HepG2 (cell line): ENCODE measurements around the gene KRT14. TPM values are rescaled to one million over a fixed set of nuclear protein-coding genes. Genes with fewer than 3 reads are reported as not detected.

ENCODE experiments used
- ATAC-seq: fragments of 200-7000 bp; cut with Tn5 transposase; 3 replicates; pipeline ENCODE4 v1.9.1; 2020; ENCODE audit warnings: mild to moderate bottlenecking, moderate library complexity
- BruUV-seq: library from RNA; stranded (reverse); fragments of 400-500 nt; replicated peaks from 2 replicates; lab custom pipeline; 2021; lab: Mats Ljungman, UMichigan
- CTCF ChIA-PET: fragments of 300-600 bp; formaldehyde crosslinking; extraction: SDS; loops from one replicate; lab custom pipeline; 2021; ENCODE audit warnings: low total read pairs, inconsistent platforms, low intra/inter-chr PET ratio; lab: Yijun Ruan, JAX
- POLR2A ChIA-PET: fragments of 350-600 bp; sonication (Branson Sonifier 250); formaldehyde crosslinking; loops from one replicate; lab custom pipeline; 2020; ENCODE audit warnings: antibody characterized with exemption, inconsistent platforms; lab: Yijun Ruan, JAX
- DNase-seq: peaks from one replicate; pipeline ENCODE4 v3.0.0-alpha.2; 2015; ENCODE audit warnings: low spot score
- FAIRE-seq: peaks from 3 replicates; lab custom pipeline; 2011; peaks lifted over from hg19 to GRCh38; lab: Jason Lieb, UNC
- H2AFZ ChIP-seq: one replicate; pipeline ENCODE4 v1.6.1; 2011; ENCODE audit warnings: low read length, inconsistent platforms
- H3K27ac ChIP-seq: fragments of 300-600 bp; 3 replicates; pipeline ENCODE4 v1.8.0; 2011; ENCODE audit warnings: mixed run types, mild to moderate bottlenecking, mixed read lengths, low read length, inconsistent platforms; ENCODE audit not compliant: insufficient read depth; ENCODE audit errors: extremely low read length
- H3K27me3 ChIP-seq, 2 experiments: fragments of 200-600 bp in 1 of 2; 2 replicates in 1 of 2; 3 replicates in 1 of 2; pipeline versions ENCODE4 v1.6.0 to v1.8.0; 2011; ENCODE audit warnings: low read length in 2 of 2, mild to moderate bottlenecking in 2 of 2, moderate library complexity in 2 of 2, inconsistent platforms in 1 of 2; ENCODE audit not compliant: insufficient read depth in 2 of 2, control insufficient read depth in 1 of 2
- H3K36me3 ChIP-seq, 2 experiments: fragments of 200-600 bp in 1 of 2; replicated peaks in 1 of 2; 2 replicates in 1 of 2; 3 replicates in 1 of 2; pipeline versions ENCODE4 v1.5.1 to v1.8.0; 2011; ENCODE audit warnings: low read length in 2 of 2, inconsistent platforms in 1 of 2; ENCODE audit not compliant: insufficient read depth in 2 of 2, control insufficient read depth in 1 of 2
- H3K4me1 ChIP-seq: 2 replicates; pipeline ENCODE4 v1.5.1; 2012; ENCODE audit warnings: low read length, inconsistent platforms; ENCODE audit not compliant: insufficient read depth
- H3K4me2 ChIP-seq: 2 replicates; pipeline ENCODE4 v1.6.0; 2011; ENCODE audit warnings: low read depth, low read length, inconsistent platforms
- H3K4me3 ChIP-seq, 3 experiments: fragments of 200-600 bp in 1 of 3; sonication (generic), shearing (Covaris generic) in 1 of 3; replicated peaks in 1 of 3; 2 replicates each; pipeline ENCODE4 v1.5.1; 2011 to 2016; ENCODE audit warnings: low read length in 3 of 3, inconsistent platforms in 2 of 3, low read depth in 2 of 3, mild to moderate bottlenecking in 2 of 3, control low read depth in 1 of 3, mixed read lengths in 1 of 3; ENCODE audit not compliant: insufficient read depth in 1 of 3
- H3K79me2 ChIP-seq: one replicate; pipeline ENCODE4 v1.6.1; 2011; ENCODE audit warnings: low read length, inconsistent platforms; ENCODE audit not compliant: insufficient read depth
- H3K9ac ChIP-seq: 2 replicates; pipeline ENCODE4 v1.6.0; 2011; ENCODE audit warnings: mild to moderate bottlenecking, low read depth, low read length, inconsistent platforms; ENCODE audit not compliant: insufficient read depth
- H3K9me3 ChIP-seq: 2 replicates; pipeline ENCODE4 v1.5.1; 2012; ENCODE audit warnings: mild to moderate bottlenecking, low read length
- H4K20me1 ChIP-seq: 2 replicates; pipeline ENCODE4 v1.6.0; 2011; ENCODE audit warnings: inconsistent platforms, mild to moderate bottlenecking, low read length, moderate library complexity; ENCODE audit not compliant: insufficient read depth
- ATRX ChIP-seq: sonication (generic); formaldehyde crosslinking; IDR thresholded peaks from 2 replicates; pipeline ENCODE4 v1.4.0; 2020; ENCODE audit warnings: missing genetic modification reagents, borderline replicate concordance
- ELK4 ChIP-seq: sonication (generic); formaldehyde crosslinking; IDR thresholded peaks from 2 replicates; pipeline ENCODE4 v1.9.0; 2021; ENCODE audit warnings: missing genetic modification reagents, borderline replicate concordance
- HNRNPL ChIP-seq: fragments of 200-400 bp; formaldehyde crosslinking; IDR thresholded peaks from 2 replicates; pipeline ENCODE4 v1.6.1; 2017; ENCODE audit warnings: mild to moderate bottlenecking, low read depth, low read length
- NFAT5 ChIP-seq: sonication (generic); formaldehyde crosslinking; IDR thresholded peaks from 2 replicates; pipeline ENCODE4 v1.4.0; 2020; ENCODE audit warnings: missing genetic modification reagents
- NFKB2 ChIP-seq: sonication (generic); formaldehyde crosslinking; IDR thresholded peaks from 2 replicates; pipeline ENCODE4 v1.4.0; 2020; ENCODE audit warnings: missing genetic modification reagents, borderline replicate concordance
- SSRP1 ChIP-seq: IDR thresholded peaks from 2 replicates; pipeline ENCODE4 v1.6.1; 2016; ENCODE audit warnings: control low read depth
- THYN1 ChIP-seq: sonication (generic); formaldehyde crosslinking; IDR thresholded peaks from 2 replicates; pipeline ENCODE4 v1.8.1; 2023; ENCODE audit warnings: low read depth, mild to moderate bottlenecking, moderate library complexity, missing genetic modification reagents, borderline replicate concordance
- XBP1 ChIP-seq: sonication (generic); formaldehyde crosslinking; IDR thresholded peaks from 2 replicates; pipeline ENCODE4 v1.5.0; 2020; ENCODE audit warnings: missing genetic modification reagents
- ZNF512B ChIP-seq: sonication (generic); formaldehyde crosslinking; IDR thresholded peaks from 2 replicates; pipeline ENCODE4 v1.5.1; 2020; ENCODE audit warnings: missing genetic modification reagents, mild to moderate bottlenecking, borderline replicate concordance
- WGBS: methylation state at CpG from one replicate; pipeline ENCODE4 v1.1.6; 2017; ENCODE audit warnings: low lambda C conversion rate; 5-methylcytosine and 5-hydroxymethylcytosine counted together
- in situ Hi-C: cut with HindIII; loops from 2 replicates; pipeline ENCODE4 v1.10.0; 2017; ENCODE audit warnings: low pct_unique_long_range_greater_than_20kb; ENCODE audit not compliant: extremely low pct_ligation_motif_present
- intact Hi-C: fragments of 100-400 bp; cut with micrococcal nuclease; formaldehyde crosslinking; loops from one replicate; pipeline ENCODE4 v1.10.0; 2022; ENCODE audit not compliant: unreplicated experiment
- polyA plus RNA-seq, 8 experiments: library from polyadenylated mRNA; depleted of rRNA in 3 of 8; stranded (reverse) in 7 of 8; unstranded in 1 of 8; fragments of >200 nt; fragmentation: Illumina TruSeq in 4 of 8; extraction: Trizol in 4 of 8; gene quantifications; 2 replicates each; pipeline versions ENCODE4 v1.2.1 to v1.2.3, GENCODE V29; 2011 to 2016; ENCODE audit warnings: low read depth in 4 of 8, missing spikeins in 1 of 8, mixed read lengths in 1 of 8; ENCODE audit not compliant: insufficient read depth in 1 of 8
- total RNA-seq, 5 experiments: library from RNA; depleted of rRNA; stranded (reverse); fragments of >200 nt; fragmentation: Illumina TruSeq; extraction: Trizol; gene quantifications; 2 replicates each; pipeline ENCODE4 v1.2.3, GENCODE V29; 2016; ENCODE audit warnings: low read depth in 1 of 5
- TF ChIP-seq, protein P1 (sequence below): sonication (generic); formaldehyde crosslinking; IDR thresholded peaks from 2 replicates; pipeline ENCODE4 v1.5.0; 2020; ENCODE audit warnings: mild to moderate bottlenecking, missing genetic modification reagents, borderline replicate concordance

KRT14 gene
- total and polyA plus RNA-seq, 2 of the 13 experiments (the other 11 are each of a cell fraction or from before 2014, with no cell fraction given), result 0.09 TPM; not detected in 1

DNA sequence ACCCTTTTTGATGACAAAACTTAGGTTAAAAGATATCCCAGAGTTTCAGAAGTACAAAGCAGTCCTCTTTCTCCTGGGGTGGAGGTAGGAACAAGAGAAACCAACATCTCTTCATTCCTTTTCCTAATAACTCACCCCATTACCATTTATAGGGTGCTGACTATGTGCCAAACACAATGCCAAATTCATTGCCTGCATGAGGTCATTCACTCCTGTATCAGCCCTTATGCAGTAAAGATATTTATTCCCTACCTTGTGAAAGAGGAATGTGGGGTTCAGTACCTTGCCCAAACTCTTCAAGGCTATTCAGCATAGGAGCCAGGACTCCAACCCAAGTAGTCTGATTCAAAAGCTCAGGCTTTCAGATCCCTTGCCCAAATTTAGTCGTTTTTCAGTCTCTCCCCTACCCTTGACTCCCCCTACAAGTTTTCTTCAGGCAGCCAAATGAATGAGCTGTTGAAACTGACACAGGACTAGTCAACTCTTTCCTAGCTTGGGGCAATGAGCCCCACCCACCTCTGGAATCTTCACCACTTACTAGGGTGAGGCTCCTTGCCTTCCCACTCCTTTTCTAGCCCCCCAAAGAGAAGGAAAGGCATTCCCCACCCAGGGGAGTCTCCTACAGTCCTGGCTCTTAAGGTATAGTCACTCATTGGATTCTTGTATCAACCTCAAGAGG, 5.9 kb downstream of the KRT14 start (continued):
- TF ChIP-seq ZNF512B (CRISPR knock-in tag) (no peak), XBP1 (CRISPR knock-in tag) (no peak), ATRX (CRISPR knock-in tag) (no peak), ELK4 (no peak)

DNA sequence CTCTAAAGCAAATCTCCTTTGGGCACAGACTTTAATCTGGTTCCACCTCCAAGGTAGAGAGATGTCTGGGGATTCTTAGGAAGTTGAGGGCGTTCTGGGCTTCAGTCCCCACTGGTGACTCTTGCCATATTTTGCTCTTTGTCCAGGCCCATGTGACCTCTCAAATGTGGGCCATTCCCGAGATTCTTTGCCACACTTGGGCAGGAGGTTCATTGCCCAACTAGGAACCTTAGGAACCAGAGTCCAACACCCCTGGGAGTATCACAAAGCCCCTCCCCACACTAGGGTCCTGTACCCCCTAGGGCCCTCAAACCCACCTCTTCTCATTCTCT, 6.5 kb downstream of the KRT14 start:
- no peaks in the 10 kb centered on the region for H4K20me1 ChIP-seq
- H3K27ac ChIP-seq, result no peak overlapping the region
- no peak for FAIRE-seq
- peaks cover 3% of the 10 kb centered on the region in 2 experiments; a peak in 2 of 5 replicates for H3K27me3 ChIP-seq
- H3K4me3 ChIP-seq, result no peak overlapping the region
- no peak overlapping the region for H3K9ac ChIP-seq
- no TSS peak for BruUV-seq
- no peak overlapping the region for H3K4me2 ChIP-seq
- H2AFZ ChIP-seq, result no peak overlapping the region
- H3K9me3 ChIP-seq, result no peaks in the 10 kb centered on the region
- no peak for DNase-seq
- no peaks in the 10 kb centered on the region for H3K79me2 ChIP-seq
- H3K36me3 ChIP-seq, result no peaks in the 10 kb centered on the region
- ATAC-seq, result no peak
- no peaks in the 10 kb centered on the region for H3K4me1 ChIP-seq
- ChIA-PET CTCF (interaction anchor here (1.3 to 2.1 kb wide), 4 partner anchors 67 to 86 kb away, joined by 4 to 10 read pairs (median 6); no protein-coding TSS in a partner anchor), POLR2A (interaction anchor here (0.7 kb wide), 1 partner anchor 12 kb away, joined by 3 read pairs; no protein-coding TSS in a partner anchor)
- in situ Hi-C loops, result no loop called here
- intact Hi-C loops, result no loop called here
- 15% methylated on average over 2 of the region's 2 CpGs for WGBS
- TF ChIP-seq NFKB2 (CRISPR knock-in tag) (no peak), SSRP1 (CRISPR knock-in tag) (no peak), HNRNPL (no peak), THYN1 (CRISPR knock-in tag) (no peak), NFAT5 (no peak)
- TF ChIP-seq, protein P1, sequence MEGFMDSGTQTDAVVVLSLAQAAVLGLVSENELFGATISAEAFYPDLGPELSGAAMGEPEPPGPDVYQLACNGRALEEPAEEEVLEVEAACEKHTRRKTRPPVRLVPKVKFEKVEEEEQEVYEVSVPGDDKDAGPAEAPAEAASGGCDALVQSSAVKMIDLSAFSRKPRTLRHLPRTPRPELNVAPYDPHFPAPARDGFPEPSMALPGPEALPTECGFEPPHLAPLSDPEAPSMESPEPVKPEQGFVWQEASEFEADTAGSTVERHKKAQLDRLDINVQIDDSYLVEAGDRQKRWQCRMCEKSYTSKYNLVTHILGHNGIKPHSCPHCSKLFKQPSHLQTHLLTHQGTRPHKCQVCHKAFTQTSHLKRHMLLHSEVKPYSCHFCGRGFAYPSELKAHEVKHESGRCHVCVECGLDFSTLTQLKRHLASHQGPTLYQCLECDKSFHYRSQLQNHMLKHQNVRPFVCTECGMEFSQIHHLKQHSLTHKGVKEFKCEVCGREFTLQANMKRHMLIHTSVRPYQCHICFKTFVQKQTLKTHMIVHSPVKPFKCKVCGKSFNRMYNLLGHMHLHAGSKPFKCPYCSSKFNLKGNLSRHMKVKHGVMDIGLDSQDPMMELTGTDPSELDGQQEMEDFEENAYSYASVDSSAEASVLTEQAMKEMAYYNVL, result no peak
